Aorta (tissue), 5 donors: Measurements from ENCODE around the gene SLC7A11. TPM values are rescaled to one million over a fixed set of nuclear protein-coding genes. Genes with fewer than 3 reads are reported as not detected.

Source experiments
- ATAC-seq: fragments of 200-7000 bp; cut with Tn5 transposase; one replicate; pipeline ENCODE4 v1.9.1; 2022; ENCODE audit warnings: moderate library complexity; ENCODE audit not compliant: low FRiP score
- DNase-seq, 2 donors: peaks; one replicate each; pipeline ENCODE4 v3.0.0-alpha.2; 2020
- H3K27ac ChIP-seq, 2 donors: one replicate each; pipeline ENCODE4 v1.5.1; 2013; ENCODE audit warnings: low read length in 2 of 2, mild to moderate bottlenecking in 2 of 2, moderate library complexity in 2 of 2, control low read depth in 1 of 2, inconsistent platforms in 1 of 2, low read depth in 1 of 2
- H3K27me3 ChIP-seq, 2 donors: one replicate each; pipeline ENCODE4 v1.6.1; 2013; ENCODE audit warnings: control low read depth in 1 of 2, low read length in 1 of 2, mild to moderate bottlenecking in 1 of 2, moderate library complexity in 1 of 2; ENCODE audit not compliant: insufficient read depth in 2 of 2, control insufficient read depth in 1 of 2
- H3K36me3 ChIP-seq, 2 donors: one replicate each; pipeline ENCODE4 v1.6.1; 2013; ENCODE audit warnings: control low read depth in 1 of 2, low read length in 1 of 2, mild to moderate bottlenecking in 1 of 2; ENCODE audit not compliant: insufficient read depth in 2 of 2, control insufficient read depth in 1 of 2
- H3K4me1 ChIP-seq, 2 donors: one replicate each; pipeline ENCODE4 v1.6.1; 2013; ENCODE audit warnings: low read length in 2 of 2, control low read depth in 1 of 2, mild to moderate bottlenecking in 1 of 2, moderate library complexity in 1 of 2; ENCODE audit not compliant: insufficient read depth in 2 of 2, control insufficient read depth in 1 of 2
- H3K4me3 ChIP-seq, 2 donors: one replicate each; pipeline ENCODE4 v1.5.1; 2013; ENCODE audit warnings: low read length in 2 of 2, control low read depth in 1 of 2, mild to moderate bottlenecking in 1 of 2
- H3K9me3 ChIP-seq: one replicate; pipeline ENCODE4 v1.6.1; 2013; ENCODE audit warnings: mild to moderate bottlenecking, low read length; ENCODE audit not compliant: control insufficient read depth
- WGBS, 2 donors: extraction: QIAGEN DNeasy Blood & Tissue Kit; methylation state at CpG; one replicate each; pipeline ENCODE4 v1.1.7; 2013; 5-methylcytosine and 5-hydroxymethylcytosine counted together
- intact Hi-C, 2 donors: fragments of 100-400 bp; cut with DNase I; formaldehyde crosslinking; loops; one replicate each; pipeline versions ENCODE4 v1.14.2 to v1.15.0; 2022
- polyA plus RNA-seq, 2 donors: library from polyadenylated mRNA; stranded (reverse); fragments of 200-250 nt; gene quantifications; one replicate each; pipeline ENCODE4 v1.2.3, GENCODE V29; 2013
- total RNA-seq, 2 donors: library from RNA; stranded (reverse); fragmentation: NEBNext Ultra II Directional; extraction: Animal tissue kit (Norgen Biotek cat#: 25700); gene quantifications; one replicate each; pipeline ENCODE4 v1.2.1, GENCODE V29; 2021
- donor health status: healthy with polysubstance abuse.
- donor health status: Bipolar disorder and iron deficiency.
- donor health status: DM: no; HTN: no; CAD: no.
- donor health status: DM: no; HTN: no; CAD: no.
- donor health status: DM: yes; HTN: yes; CAD: no.

SLC7A11 gene
- total and polyA plus RNA-seq, 4 donors, result 0.13 to 1.5 (median 0.51) TPM

- Histone ChIP-seq H3K36me3 (no peaks in the 10 kb centered on the region), H3K4me1 (no peaks in the 10 kb centered on the region), H3K27me3 (no peaks in the 10 kb centered on the region), H3K27ac (no peak overlapping the region), H3K9me3 (no peaks in the 10 kb centered on the region), H3K4me3 (no peak overlapping the region)
- WGBS, 2 donors, result 3 to 7% methylated on average over 5 of the region's 5 CpGs
- DNase-seq (no peak), ATAC-seq (no peak)
- intact Hi-C loops, result loop anchor here (2.0 to 5.0 kb wide), 2 partner anchors 138 to 1053 kb away; no protein-coding TSS in a partner anchor
Observed at GRCh38 chr4:138174981-138175794, 67.0 kb downstream of the SLC7A11 start.

- WGBS, 2 donors, result 90 to 98% methylated on average over 1 of the region's 1 CpG
- intact Hi-C loops, result no loop called here
- no peak for ATAC-seq
Observed at GRCh38 chr4:138164208-138164607, 77.9 kb downstream of the SLC7A11 start.

GRCh38 chr4:138163171-138163570 lies 79.0 kb downstream of the SLC7A11 start:
- WGBS, 2 donors, result 97 to 99% methylated on average over 2 of the region's 2 CpGs
- no peak overlapping the region for H3K27ac ChIP-seq
- DNase-seq (no peak), ATAC-seq (no peak)
- intact Hi-C loops, result no loop called here
- H3K9me3 ChIP-seq, result no peaks in the 10 kb centered on the region
- H3K4me1 ChIP-seq, result no peaks in the 10 kb centered on the region
- H3K4me3 ChIP-seq, result no peak overlapping the region
- no peaks in the 10 kb centered on the region for H3K36me3 ChIP-seq
- no peaks in the 10 kb centered on the region for H3K27me3 ChIP-seq

More at GRCh38 chr4:138164208-138164607, 77.9 kb downstream of the SLC7A11 start:
- H3K4me1 ChIP-seq, result no peaks in the 10 kb centered on the region
- no peaks in the 10 kb centered on the region for H3K9me3 ChIP-seq
- DNase-seq, result no peak
- no peaks in the 10 kb centered on the region for H3K36me3 ChIP-seq
- H3K4me3 ChIP-seq, result no peak overlapping the region
- no peaks in the 10 kb centered on the region for H3K27me3 ChIP-seq
- no peak overlapping the region for H3K27ac ChIP-seq

GRCh38 chr4:138162259-138162658 lies 79.9 kb downstream of the SLC7A11 start:
- DNase-seq, result no peak
- no peaks in the 10 kb centered on the region for H3K4me1 ChIP-seq
- intact Hi-C loops, result no loop called here
- H3K27ac ChIP-seq, result no peak overlapping the region
- H3K9me3 ChIP-seq, result no peaks in the 10 kb centered on the region
- no peaks in the 10 kb centered on the region for H3K36me3 ChIP-seq
- no peak for ATAC-seq
- H3K4me3 ChIP-seq, result no peak overlapping the region
- H3K27me3 ChIP-seq, result no peaks in the 10 kb centered on the region

GRCh38 chr4:138161351-138161750 lies 80.8 kb downstream of the SLC7A11 start:
- Histone ChIP-seq H3K4me1 (no peaks in the 10 kb centered on the region), H3K27ac (no peak overlapping the region), H3K36me3 (no peaks in the 10 kb centered on the region), H3K9me3 (no peaks in the 10 kb centered on the region), H3K4me3 (no peak overlapping the region), H3K27me3 (no peaks in the 10 kb centered on the region)
- no peak for ATAC-seq
- intact Hi-C loops, result no loop called here
- 73 to 84% methylated on average over 2 of the region's 2 CpGs for WGBS, 2 donors
- no peak for DNase-seq

GRCh38 chr4:138158746-138159297 lies 83.3 kb downstream of the SLC7A11 start:
- no peak for DNase-seq
- Histone ChIP-seq H3K4me3 (no peak overlapping the region), H3K27me3 (no peaks in the 10 kb centered on the region), H3K36me3 (no peaks in the 10 kb centered on the region), H3K4me1 (no peaks in the 10 kb centered on the region), H3K27ac (no peak overlapping the region), H3K9me3 (no peaks in the 10 kb centered on the region)
- ATAC-seq, result no peak
- 80 to 82% methylated on average over 2 of the region's 2 CpGs for WGBS, 2 donors
- intact Hi-C loops, result no loop called here

GRCh38 chr4:138140879-138141278 lies 101.3 kb downstream of the SLC7A11 start:
- intact Hi-C loops, result no loop called here
- H3K27me3 ChIP-seq, result no peaks in the 10 kb centered on the region
- no peak overlapping the region for H3K4me3 ChIP-seq
- no peaks in the 10 kb centered on the region for H3K9me3 ChIP-seq
- no peak overlapping the region for H3K27ac ChIP-seq
- no peaks in the 10 kb centered on the region for H3K36me3 ChIP-seq
- H3K4me1 ChIP-seq, result no peaks in the 10 kb centered on the region
- ATAC-seq, result no peak
- no peak for DNase-seq

GRCh38 chr4:138138774-138139173 lies 103.4 kb downstream of the SLC7A11 start:
- H3K27ac ChIP-seq, result no peak overlapping the region
- ATAC-seq (no peak), DNase-seq (no peak)
- H3K4me3 ChIP-seq, result no peak overlapping the region
- intact Hi-C loops, result no loop called here
- no peaks in the 10 kb centered on the region for H3K4me1 ChIP-seq
- H3K36me3 ChIP-seq, result no peaks in the 10 kb centered on the region
- 89 to 92% methylated on average over 2 of the region's 2 CpGs for WGBS, 2 donors
- no peaks in the 10 kb centered on the region for H3K27me3 ChIP-seq
- peaks cover 2% of the 10 kb centered on the region for H3K9me3 ChIP-seq

GRCh38 chr4:138135610-138136009 lies 106.5 kb downstream of the SLC7A11 start:
- Histone ChIP-seq H3K4me1 (no peaks in the 10 kb centered on the region), H3K27me3 (no peaks in the 10 kb centered on the region), H3K36me3 (no peaks in the 10 kb centered on the region), H3K4me3 (no peak overlapping the region), H3K27ac (no peak overlapping the region), H3K9me3 (peaks cover 4% of the 10 kb centered on the region)
- intact Hi-C loops, result no loop called here
- ATAC-seq, result no peak
- 62 to 66% methylated on average over 2 of the region's 2 CpGs for WGBS, 2 donors
- no peak for DNase-seq
